ENCODE results near the gene TMEM163. TPM values are rescaled to one million over a fixed set of nuclear protein-coding genes. Genes with fewer than 3 reads are reported as not detected.

Gene TMEM163
- total and polyA plus RNA-seq, 2 donors (not counting 3 experiments of a cell fraction or from before 2014, with no cell fraction given), result 1.0 to 2.8 TPM

- Histone ChIP-seq H3K4me3 (replicated peaks in 1 of 3; ENCODE audit: insufficient read depth in 1 of 3, low read depth in 1 of 3, low read length in 3 of 3) (no peak overlapping the region), H3K27ac (ENCODE audit: insufficient read depth, low read depth, low read length) (no peak overlapping the region), H3K4me2 (ENCODE audit: insufficient read depth, low read length) (no peak overlapping the region), H4K20me1 (replicated peaks; ENCODE audit: control insufficient read depth, extremely low read depth, insufficient read depth, low read length) (no peaks in the 10 kb centered on the region), H3K9me1 (replicated peaks; ENCODE audit: control insufficient read depth, extremely low read depth, insufficient read depth, low read length) (no peaks in the 10 kb centered on the region), H3K36me3 (ENCODE audit: control insufficient read depth in 2 of 2, extremely low read depth in 1 of 2, insufficient read depth in 2 of 2, low read length in 2 of 2) (no peaks in the 10 kb centered on the region), H3K4me1 (ENCODE audit: control insufficient read depth, extremely low read depth, insufficient read depth, low read length) (no peaks in the 10 kb centered on the region), H3K9me3 (replicated peaks; ENCODE audit: control insufficient read depth, insufficient read depth, low read length) (no peaks in the 10 kb centered on the region), H3K9ac (replicated peaks; ENCODE audit: extremely low read depth, insufficient read depth, low read length) (no peak overlapping the region), H3K79me2 (ENCODE audit: control insufficient read depth, insufficient read depth, low read length) (no peaks in the 10 kb centered on the region), H2AFZ (ENCODE audit: low read depth, low read length) (no peak overlapping the region), H3K27me3 (ENCODE audit: control insufficient read depth in 2 of 2, insufficient read depth in 2 of 2, low read length in 2 of 2) (peaks cover 0 to 9% of the 10 kb centered on the region in 2 experiments)
- POLR2A ChIA-PET, result no interaction called here
- intact Hi-C loops (cut with micrococcal nuclease), result no loop called here
- no TSS peak for BruUV-seq (replicated peaks)
- no peak for TF ChIP-seq JUN (IDR thresholded peaks at IDR 0.05; ENCODE audit: borderline replicate concordance, insufficient read depth, insufficient read length, low read depth)
- no peak for TF ChIP-seq POLR2A (IDR thresholded peaks at IDR 0.05; ENCODE audit: low read depth, low read length)
- TF ChIP-seq MYC (IDR thresholded peaks at IDR 0.05; ENCODE audit: low read depth, low read length), result no peak
- no peak for TF ChIP-seq CTCF (IDR thresholded peaks at IDR 0.05; ENCODE audit: extremely low read depth in 1 of 2, insufficient read depth in 1 of 2, low read depth in 1 of 2, low read length in 2 of 2)
- no peak for TF ChIP-seq MAX (IDR thresholded peaks at IDR 0.05; ENCODE audit: insufficient read depth, insufficient read length)
- no peak for TF ChIP-seq GATA2 (IDR thresholded peaks at IDR 0.05; ENCODE audit: insufficient read depth, insufficient read length, low read depth, low read length)
- no peak for TF ChIP-seq FOS (IDR thresholded peaks at IDR 0.05; ENCODE audit: borderline replicate concordance, insufficient read depth, low read length)
- no peak for TF ChIP-seq POLR2AphosphoS5 (IDR thresholded peaks at IDR 0.05; ENCODE audit: insufficient read depth, low read depth, low read length)
- TF ChIP-seq EZH2 (IDR thresholded peaks at IDR 0.05; ENCODE audit: borderline replicate concordance, low read depth, low read length, severe bottlenecking), result no peak
- DNase-seq (ENCODE audit: low read depth, low spot score) (no peak), FAIRE-seq (no peak)
- dilution Hi-C loops (cut with MboI; ENCODE audit: extremely low pct_ligation_motif_present, low sequenced_read_pairs), result no loop called here
- CTCF ChIA-PET, result no interaction called here
These were observed 26.3 kb downstream of the TMEM163 start for GRCh38 chr2:134692499-134692898.
